ENCODE data around the gene S100A7A.

DNA sequence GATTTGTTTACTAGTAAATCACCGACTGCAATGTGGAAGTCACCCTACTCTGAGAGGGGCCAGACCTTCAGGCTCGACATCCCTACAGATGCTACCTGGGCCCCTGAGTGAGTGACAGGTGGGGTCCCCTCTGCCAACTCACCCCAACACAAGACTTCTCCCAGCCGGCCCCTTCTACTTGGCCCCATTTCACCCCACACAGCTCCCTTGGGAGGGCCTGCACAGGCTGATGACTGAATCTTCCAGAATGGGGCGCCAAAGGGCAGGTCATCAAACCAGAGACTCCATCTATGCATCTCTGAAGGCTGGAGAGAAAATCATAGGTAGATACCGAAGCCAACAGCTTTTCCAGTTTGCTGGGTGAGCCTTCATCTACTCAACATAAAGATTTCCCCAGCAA, 16.1 kb upstream of the S100A7A start:
- TF ChIP-seq SUZ12 (IDR thresholded peaks at IDR 0.05; ENCODE audit: low read depth, low read length) (no peak), POLR2A (IDR thresholded peaks at IDR 0.05; ENCODE audit: insufficient read depth in 1 of 2, low read depth in 2 of 2, low read length in 2 of 2) (no peak), POLR2AphosphoS5 (IDR thresholded peaks at IDR 0.05; ENCODE audit: low read depth, low read length) (no peak), EZH2 (conservative IDR thresholded peaks at IDR 0.05; ENCODE audit: low read depth, low read length) (no peak), JUN (CRISPR knock-in tag; IDR thresholded peaks at IDR 0.05) (no peak), GLI4 (CRISPR knock-in tag; IDR thresholded peaks at IDR 0.05; ENCODE audit: borderline replicate concordance) (no peak), HNRNPUL1 (IDR thresholded peaks at IDR 0.05; ENCODE audit: low read depth, low read length) (no peak), YEATS2 (CRISPR knock-in tag; IDR thresholded peaks at IDR 0.05; ENCODE audit: borderline replicate concordance) (no peak), SP4 (CRISPR knock-in tag; IDR thresholded peaks at IDR 0.05) (no peak), TAF1 (CRISPR knock-in tag; IDR thresholded peaks at IDR 0.05) (no peak)
- TF ChIP-seq, protein P1, sequence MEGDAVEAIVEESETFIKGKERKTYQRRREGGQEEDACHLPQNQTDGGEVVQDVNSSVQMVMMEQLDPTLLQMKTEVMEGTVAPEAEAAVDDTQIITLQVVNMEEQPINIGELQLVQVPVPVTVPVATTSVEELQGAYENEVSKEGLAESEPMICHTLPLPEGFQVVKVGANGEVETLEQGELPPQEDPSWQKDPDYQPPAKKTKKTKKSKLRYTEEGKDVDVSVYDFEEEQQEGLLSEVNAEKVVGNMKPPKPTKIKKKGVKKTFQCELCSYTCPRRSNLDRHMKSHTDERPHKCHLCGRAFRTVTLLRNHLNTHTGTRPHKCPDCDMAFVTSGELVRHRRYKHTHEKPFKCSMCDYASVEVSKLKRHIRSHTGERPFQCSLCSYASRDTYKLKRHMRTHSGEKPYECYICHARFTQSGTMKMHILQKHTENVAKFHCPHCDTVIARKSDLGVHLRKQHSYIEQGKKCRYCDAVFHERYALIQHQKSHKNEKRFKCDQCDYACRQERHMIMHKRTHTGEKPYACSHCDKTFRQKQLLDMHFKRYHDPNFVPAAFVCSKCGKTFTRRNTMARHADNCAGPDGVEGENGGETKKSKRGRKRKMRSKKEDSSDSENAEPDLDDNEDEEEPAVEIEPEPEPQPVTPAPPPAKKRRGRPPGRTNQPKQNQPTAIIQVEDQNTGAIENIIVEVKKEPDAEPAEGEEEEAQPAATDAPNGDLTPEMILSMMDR (CRISPR knock-in tag; IDR thresholded peaks at IDR 0.05): no peak
- TF ChIP-seq, protein P2, sequence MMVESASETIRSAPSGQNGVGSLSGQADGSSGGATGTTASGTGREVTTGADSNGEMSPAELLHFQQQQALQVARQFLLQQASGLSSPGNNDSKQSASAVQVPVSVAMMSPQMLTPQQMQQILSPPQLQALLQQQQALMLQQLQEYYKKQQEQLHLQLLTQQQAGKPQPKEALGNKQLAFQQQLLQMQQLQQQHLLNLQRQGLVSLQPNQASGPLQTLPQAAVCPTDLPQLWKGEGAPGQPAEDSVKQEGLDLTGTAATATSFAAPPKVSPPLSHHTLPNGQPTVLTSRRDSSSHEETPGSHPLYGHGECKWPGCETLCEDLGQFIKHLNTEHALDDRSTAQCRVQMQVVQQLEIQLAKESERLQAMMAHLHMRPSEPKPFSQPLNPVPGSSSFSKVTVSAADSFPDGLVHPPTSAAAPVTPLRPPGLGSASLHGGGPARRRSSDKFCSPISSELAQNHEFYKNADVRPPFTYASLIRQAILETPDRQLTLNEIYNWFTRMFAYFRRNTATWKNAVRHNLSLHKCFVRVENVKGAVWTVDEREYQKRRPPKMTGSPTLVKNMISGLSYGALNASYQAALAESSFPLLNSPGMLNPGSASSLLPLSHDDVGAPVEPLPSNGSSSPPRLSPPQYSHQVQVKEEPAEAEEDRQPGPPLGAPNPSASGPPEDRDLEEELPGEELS (CRISPR knock-in tag; IDR thresholded peaks at IDR 0.05): no peak
